HS-5 (cell line): Measurements from ENCODE around the gene DNAJB4.
"Not testable (repeated sequence)": the region's sequence is repeated elsewhere in the genome, so short reads cannot be mapped to it uniquely, and the experiment has no call there.

Experiments
- DNase-seq: peaks from one replicate; pipeline ENCODE4 v3.0.0-alpha.2; 2012; ENCODE audit warnings: low read depth

DNAJB4 gene

GRCh38 chr1:78038071-78038470 lies 33.3 kb downstream of the DNAJB4 start:
- DNase-seq, result no peak

- no peak for DNase-seq
These were observed 33.8 kb downstream of the DNAJB4 start for GRCh38 chr1:78038491-78038939.

DNA sequence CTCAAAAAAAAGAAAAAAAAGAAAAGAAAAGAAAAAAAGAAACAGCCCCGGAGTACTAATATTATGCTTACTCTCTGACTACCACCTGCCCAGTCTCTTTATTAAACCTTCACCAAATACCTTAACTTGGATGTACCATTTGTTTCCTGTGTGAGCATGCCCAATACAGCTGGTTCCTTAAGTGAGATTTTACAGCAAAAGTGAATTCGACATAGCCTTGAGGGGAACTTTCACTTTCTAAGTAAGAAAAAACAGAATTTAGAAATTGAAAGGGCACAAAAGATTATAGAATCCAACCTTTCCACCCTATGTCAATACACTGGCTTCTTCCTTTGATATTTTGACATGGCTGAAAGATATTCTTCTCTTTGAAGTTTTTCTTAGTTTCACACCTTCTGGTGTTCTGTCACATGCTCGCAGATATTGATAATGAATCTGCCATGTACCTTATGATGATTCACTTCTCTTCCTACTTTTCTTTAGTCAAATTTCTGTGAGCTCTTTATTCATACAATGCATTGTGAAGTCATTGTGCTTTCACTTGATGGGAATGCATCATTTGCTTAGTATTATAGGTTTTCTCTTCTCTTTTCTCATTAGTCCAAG lies 35.8 kb downstream of the DNAJB4 start:
- no peak for DNase-seq

DNA sequence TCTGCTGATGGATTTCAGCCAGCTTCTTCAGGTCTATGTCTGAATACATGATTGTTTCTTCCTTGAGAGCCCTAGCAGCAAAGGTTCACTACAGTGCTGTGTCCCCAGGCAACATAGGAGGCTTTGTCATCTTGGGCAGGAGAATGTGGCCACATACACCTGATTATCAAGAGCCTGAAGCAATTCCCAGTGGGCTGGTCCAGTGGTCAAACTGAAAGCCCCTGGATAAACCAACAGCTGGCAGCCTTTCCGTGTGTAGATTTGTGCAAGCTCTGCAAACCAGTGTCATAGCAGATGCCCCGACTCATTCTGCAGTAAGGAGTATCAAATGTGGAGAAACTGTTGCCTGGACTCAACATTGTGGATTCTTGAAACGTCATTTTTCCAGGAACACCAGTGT lies 38.7 kb downstream of the DNAJB4 start:
- no peak for DNase-seq

DNA sequence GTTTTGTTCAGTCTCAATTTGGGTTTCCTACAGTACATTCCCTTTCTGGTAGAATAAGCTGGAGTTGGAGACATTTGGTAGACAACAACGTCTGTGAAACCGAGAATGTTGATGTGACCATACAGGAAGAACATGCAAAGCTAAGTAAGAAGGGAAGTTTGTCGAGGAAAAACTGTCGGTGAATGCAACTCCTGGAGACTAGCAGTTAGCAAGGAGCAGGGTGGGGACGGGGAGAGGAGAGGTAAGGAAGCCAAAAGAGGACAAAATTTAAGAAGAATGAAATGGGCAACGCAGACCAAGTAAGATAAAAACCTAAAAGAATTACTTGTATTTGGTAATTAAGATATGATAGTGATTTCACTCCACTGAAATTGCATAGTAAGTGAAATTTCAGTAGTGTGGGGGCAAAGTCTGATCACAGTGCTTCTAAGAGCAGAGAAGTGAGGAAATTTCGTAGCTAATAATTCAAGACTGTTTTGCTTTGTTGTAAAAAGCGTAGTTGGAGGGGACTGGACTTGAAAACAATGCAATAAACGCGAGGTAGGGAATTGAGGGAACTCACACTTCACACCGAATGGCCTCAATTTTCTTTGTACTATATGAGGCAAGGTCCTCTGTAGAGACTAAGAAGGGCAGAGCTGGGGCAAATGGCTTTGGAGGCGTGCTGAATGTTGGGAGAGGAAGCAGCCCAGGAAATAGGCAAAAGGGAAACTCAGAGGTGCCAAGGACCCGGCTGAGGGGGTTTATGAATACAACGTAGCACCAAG lies 40.2 kb downstream of the DNAJB4 start:
- DNase-seq, result no peak

DNA sequence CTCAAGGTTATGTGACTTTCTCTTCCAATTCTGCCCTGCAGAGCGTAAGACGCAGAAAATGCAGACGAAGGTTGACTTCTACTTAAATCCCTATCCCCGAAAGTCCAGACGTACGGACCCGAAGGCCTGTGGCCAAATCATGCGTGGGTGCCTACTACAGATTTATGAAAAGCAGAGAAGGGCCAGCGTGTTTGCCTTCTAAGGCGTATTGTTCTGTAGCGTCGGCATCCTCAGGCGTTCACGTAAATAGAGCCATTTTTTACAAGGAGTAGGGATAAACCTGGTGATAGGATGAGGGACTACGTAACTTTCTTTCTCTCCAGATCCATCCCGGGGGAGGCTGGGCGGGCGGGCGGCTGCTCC lies 40.8 kb downstream of the DNAJB4 start:
- no peak for DNase-seq

DNA sequence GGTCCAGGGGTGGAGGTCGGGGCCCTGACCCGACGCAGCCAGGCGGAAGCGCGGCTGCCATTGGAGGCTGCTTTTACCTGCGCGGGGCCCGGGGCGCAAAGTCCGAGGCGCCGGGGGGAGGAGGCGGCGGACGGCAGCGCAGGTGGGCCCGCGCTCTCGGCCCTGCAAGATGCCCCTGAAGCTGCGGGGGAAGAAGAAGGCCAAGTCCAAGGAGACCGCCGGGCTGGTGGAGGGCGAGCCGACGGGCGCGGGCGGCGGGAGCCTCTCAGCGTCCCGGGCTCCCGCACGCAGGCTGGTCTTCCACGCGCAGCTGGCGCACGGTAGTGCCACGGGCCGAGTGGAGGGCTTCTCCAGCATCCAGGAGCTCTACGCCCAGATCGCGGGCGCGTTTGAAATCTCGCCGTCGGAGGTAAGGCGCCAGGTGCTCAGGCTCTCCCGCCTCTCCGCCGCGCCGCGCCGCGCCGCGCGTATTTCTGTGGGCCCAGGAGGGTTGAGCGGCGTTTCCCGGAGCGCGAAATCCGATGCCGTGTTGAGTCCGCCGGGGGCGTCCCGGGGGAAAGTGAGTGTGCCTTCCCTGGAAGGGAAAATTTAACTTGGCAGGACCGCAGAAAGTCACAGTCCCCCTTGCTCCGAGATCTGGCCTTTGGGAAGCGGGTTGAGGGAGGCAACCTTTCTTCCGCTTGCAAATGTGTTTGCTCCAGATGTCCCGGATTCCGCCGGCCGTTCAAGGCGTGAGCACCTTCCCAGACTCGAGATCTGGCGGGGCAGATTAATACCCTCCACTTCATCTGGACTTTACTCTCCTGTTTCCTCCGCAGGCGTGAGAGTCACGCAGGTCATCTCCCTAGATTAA lies 41.4 kb downstream of the DNAJB4 start, which contains the start of gene GIPC2:
Gene GIPC2 (plus strand): TSS at position 41 of the 853 bp plus-strand sequence. CDS start 129 bp downstream, at position 170.
- DNase-seq, result no peak

DNA sequence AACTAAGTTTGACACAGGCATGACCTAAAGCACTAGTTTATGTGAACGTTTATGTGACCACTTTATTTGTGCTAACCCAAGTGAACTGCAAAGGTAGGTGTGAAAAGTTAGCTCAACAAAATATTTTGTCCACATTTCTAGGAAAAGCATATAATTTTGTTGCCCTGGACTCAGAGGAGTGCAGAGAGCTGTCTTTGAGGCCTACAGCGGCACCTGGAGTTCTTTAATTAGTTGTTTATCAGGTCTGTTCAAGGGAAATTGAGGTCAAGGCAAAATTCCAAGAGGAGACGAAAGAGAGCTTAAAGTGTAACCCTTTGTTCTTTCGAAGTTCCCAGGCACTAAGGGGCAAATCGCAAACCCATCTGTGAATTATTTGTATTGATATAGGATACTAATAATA lies 42.4 kb downstream of the DNAJB4 start:
- no peak for DNase-seq

GRCh38 chr1:78047631-78048030 lies 42.9 kb downstream of the DNAJB4 start:
- no peak for DNase-seq

GRCh38 chr1:78048446-78048845 lies 43.7 kb downstream of the DNAJB4 start:
- DNase-seq, result no peak

DNA sequence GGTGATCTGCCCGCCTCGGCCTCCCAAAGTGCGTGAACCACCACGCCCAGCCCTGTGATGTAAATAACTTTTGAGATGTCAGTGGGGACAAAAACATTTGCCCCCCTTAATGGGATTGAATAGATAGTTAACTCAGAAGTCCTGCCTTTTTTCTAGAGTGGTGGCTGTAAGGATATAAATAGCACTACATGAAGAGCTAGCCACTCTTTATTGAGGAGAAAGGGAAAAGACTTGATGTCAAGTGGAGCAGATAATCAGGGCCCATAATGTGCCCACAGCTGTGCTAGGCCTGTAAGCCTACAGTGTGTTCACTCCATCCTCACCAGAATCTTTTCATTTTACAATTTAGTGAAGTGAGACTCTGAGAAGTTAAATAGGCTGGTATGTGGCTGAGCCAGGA lies 44.7 kb downstream of the DNAJB4 start:
- DNase-seq, result no peak

DNA sequence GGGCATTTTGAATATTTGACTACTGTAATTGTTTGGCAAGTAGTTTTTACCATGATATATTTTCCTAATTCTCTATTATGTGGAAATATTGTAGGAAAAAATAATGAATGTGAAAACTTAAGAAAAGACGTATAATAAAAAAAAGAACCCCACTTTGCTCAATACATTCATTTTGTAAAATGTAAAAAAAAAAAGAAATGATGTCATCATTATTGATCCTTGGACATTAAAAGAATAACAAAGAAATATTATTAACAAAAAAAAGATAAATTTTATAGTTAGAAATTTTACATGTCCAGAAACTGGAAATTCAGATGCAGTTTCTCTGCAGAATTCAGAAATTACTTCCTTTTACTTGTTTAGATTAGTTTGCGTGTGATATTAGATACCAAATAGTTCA lies 46.3 kb downstream of the DNAJB4 start:
- DNase-seq, result no peak

DNA sequence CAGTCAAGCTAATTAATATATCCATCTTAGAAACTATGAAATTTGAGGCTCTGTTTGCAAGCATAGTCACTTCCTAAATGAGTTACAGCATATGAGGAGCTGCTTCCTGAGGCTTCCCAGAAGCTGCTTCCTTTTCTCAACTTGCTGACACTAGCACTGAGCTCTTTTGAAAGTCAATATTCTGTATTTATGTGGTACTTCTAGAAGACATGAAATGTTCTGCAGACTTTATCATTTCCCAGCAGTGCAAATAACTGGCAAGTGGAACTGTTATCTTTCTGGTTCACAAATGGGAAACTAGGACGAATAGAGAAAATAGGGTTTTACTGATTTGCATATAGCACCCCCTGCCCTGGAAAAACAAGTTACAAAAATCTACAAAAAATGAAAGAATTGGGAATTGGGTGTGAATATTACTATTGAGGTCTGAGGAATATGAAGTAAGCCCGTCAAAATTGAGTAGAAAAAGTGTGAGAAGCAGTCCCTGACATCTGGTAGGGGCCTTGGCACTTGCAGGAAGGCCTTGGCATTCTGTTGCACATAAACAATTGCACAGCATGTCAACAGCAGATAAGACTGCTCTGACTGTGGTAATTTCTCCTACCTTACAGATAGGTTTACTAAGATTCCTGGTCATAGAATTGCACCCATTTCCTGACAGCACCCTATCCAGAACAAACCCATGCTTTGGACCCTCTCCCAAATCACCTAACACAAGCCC lies 48.1 kb downstream of the DNAJB4 start:
- no peak for DNase-seq

DNA sequence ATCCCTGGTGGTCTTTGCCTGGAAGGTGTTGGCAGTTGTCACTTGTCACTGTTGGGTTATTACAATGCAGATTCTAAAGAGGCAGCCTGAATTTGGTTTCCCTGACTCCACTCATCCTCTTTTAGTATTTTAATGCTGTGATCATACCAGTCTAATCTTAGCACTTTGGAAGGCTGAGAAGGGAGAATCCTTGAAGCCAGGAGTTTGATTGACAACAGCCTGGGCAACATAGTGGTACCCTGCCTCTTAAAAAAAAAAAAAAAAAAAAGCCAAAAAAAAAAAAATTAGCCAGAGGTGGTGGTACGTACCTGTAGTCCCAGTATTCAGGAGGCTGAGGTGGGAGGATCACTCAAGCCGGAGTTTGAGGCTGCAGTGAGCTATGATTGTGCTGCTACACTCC lies 48.8 kb downstream of the DNAJB4 start:
- no peak for DNase-seq

- DNase-seq, result no peak
These were observed 49.8 kb downstream of the DNAJB4 start for GRCh38 chr1:78054559-78054958.

GRCh38 chr1:78054972-78055371 lies 50.2 kb downstream of the DNAJB4 start:
- no peak for DNase-seq

GRCh38 chr1:78055565-78056132 lies 50.9 kb downstream of the DNAJB4 start:
- DNase-seq, result no peak

- no peak for DNase-seq
These were observed 53.9 kb downstream of the DNAJB4 start for GRCh38 chr1:78058670-78059069.

GRCh38 chr1:78060857-78061563 lies 56.3 kb downstream of the DNAJB4 start:
- DNase-seq, result no peak

GRCh38 chr1:78061825-78062523 lies 57.2 kb downstream of the DNAJB4 start:
- DNase-seq, result no peak

GRCh38 chr1:78064886-78065285 lies 60.1 kb downstream of the DNAJB4 start:
- not testable (repeated sequence) for DNase-seq
